Osteocyte (in vitro differentiated cells): ENCODE data around the gene DEAF1. TPM values are rescaled to one million over a fixed set of nuclear protein-coding genes. Genes with fewer than 3 reads are reported as not detected.

Experiments used
- DNase-seq: peaks from one replicate; pipeline ENCODE4 v3.0.0; 2021; ENCODE audit warnings: mixed read lengths; ENCODE audit not compliant: unreplicated experiment; ENCODE audit errors: extremely low spot score
- H3K27ac Mint-ChIP-seq: one replicate; pipeline ENCODE4 v1.8.0; 2021; ENCODE audit warnings: mild to moderate bottlenecking, mixed read lengths; ENCODE audit not compliant: unreplicated experiment
- H3K27me3 Mint-ChIP-seq: one replicate; pipeline ENCODE4 v1.8.0; 2021; ENCODE audit warnings: mixed read lengths; ENCODE audit not compliant: unreplicated experiment
- H3K36me3 Mint-ChIP-seq: one replicate; pipeline ENCODE4 v1.8.0; 2021; ENCODE audit warnings: mixed read lengths; ENCODE audit not compliant: unreplicated experiment
- H3K4me1 Mint-ChIP-seq: one replicate; pipeline ENCODE4 v1.8.0; 2021; ENCODE audit warnings: mixed read lengths; ENCODE audit not compliant: unreplicated experiment
- H3K4me3 Mint-ChIP-seq: one replicate; pipeline ENCODE4 v1.8.0; 2021; ENCODE audit warnings: mild to moderate bottlenecking, moderate library complexity, mixed read lengths; ENCODE audit not compliant: unreplicated experiment
- H3K9me3 Mint-ChIP-seq: one replicate; pipeline ENCODE4 v1.8.0; 2021; ENCODE audit warnings: mixed read lengths; ENCODE audit not compliant: unreplicated experiment
- CTCF ChIP-seq: fragments of 200-600 bp; sonication (generic); IDR thresholded peaks from 2 replicates; pipeline ENCODE4 v1.5.0; 2021; ENCODE audit warnings: antibody characterized with exemption, mild to moderate bottlenecking, moderate library complexity
- total RNA-seq: library from RNA; stranded (reverse); gene quantifications from 2 replicates; pipeline ENCODE4 v1.2.1, GENCODE V29; 2021

The DEAF1 gene
- total RNA-seq, 1 donor from 2014 or later: 113 TPM

- DNase-seq: no peak
- no peak overlapping the region for H3K4me3 Mint-ChIP-seq
- peak overlapping the region; percentile 83 for H3K27ac Mint-ChIP-seq
- TF ChIP-seq CTCF: peak; percentile 73
- no peaks in the 10 kb centered on the region for H3K36me3 Mint-ChIP-seq
- no peaks in the 10 kb centered on the region for H3K9me3 Mint-ChIP-seq
- H3K4me1 Mint-ChIP-seq: peaks cover 29% of the 10 kb centered on the region
- no peaks in the 10 kb centered on the region for H3K27me3 Mint-ChIP-seq
These were observed 28.3 kb upstream of the DEAF1 start for GRCh38 chr11:723120-723883.

GRCh38 chr11:722346-722811, 27.4 kb upstream of the DEAF1 start:
- Mint-ChIP-seq H3K4me1 (peaks cover 28% of the 10 kb centered on the region), H3K27me3 (no peaks in the 10 kb centered on the region), H3K9me3 (no peaks in the 10 kb centered on the region), H3K27ac (no peak overlapping the region), H3K4me3 (no peak overlapping the region), H3K36me3 (no peaks in the 10 kb centered on the region)
- no peak for TF ChIP-seq CTCF
- DNase-seq: no peak

DNA sequence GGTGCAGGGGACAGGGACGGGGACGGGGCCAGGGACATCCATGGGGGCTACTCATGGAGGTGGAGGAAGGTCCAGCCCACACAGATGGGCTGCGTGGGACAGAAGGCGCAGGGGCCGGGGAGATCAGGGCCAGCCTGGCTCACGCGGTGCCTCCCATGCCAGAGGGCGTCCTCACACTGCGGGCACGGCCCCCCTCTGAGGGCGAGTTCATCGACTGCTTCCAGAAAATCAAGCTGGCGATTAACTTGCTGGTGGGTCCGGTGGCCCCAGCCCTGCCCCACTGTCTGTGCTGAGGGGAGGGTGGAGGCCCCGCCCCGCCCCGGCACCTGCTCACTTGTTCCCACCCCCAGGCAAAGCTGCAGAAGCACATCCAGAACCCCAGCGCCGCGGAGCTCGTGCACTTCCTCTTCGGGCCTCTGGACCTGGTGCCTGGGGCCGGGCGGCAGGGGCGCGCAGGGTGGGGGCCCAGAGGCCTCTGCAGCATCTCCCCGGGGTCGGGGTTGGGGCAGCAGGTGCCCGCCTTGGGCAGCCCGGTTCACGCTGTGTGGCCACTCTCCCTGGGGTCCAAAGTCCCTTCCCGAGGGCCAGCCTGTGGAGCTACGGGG, 26.8 kb upstream of the DEAF1 start:
- Mint-ChIP-seq H3K9me3 (no peaks in the 10 kb centered on the region), H3K27ac (no peak overlapping the region)
- TF ChIP-seq CTCF: no peak

DNA sequence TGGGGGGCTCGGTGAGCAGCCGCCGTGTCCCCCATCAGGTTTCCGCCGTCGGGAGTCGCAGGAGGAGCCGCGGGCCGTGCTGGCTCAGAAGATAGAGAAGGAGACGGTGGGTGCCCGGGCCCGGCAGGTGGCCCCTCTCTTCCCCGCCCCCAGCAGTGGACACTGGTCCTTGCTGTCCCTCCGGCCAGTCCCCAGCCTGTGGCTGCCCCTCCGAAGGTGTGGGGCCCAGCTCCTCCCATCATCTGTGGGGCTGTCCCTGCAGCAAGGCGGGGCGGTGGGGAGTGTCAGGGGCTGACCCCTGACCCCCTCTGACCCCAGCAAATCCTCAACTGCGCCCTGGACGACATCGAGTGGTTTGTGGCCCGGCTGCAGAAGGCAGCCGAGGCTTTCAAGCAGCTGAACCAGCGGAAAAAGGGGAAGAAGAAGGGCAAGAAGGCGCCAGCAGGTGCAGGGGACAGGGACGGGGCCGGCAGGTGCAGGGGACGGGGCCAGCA, 26.3 kb upstream of the DEAF1 start:
- DNase-seq: no peak
- Mint-ChIP-seq H3K9me3 (no peaks in the 10 kb centered on the region), H3K36me3 (no peaks in the 10 kb centered on the region), H3K4me3 (no peak overlapping the region), H3K4me1 (peaks cover 24% of the 10 kb centered on the region), H3K27ac (no peak overlapping the region), H3K27me3 (no peaks in the 10 kb centered on the region)
- no peak for TF ChIP-seq CTCF

More for the DNA sequence above, 26.8 kb upstream of the DEAF1 start:
- no peaks in the 10 kb centered on the region for H3K27me3 Mint-ChIP-seq
- DNase-seq: no peak
- H3K4me3 Mint-ChIP-seq: no peak overlapping the region
- no peaks in the 10 kb centered on the region for H3K36me3 Mint-ChIP-seq
- H3K4me1 Mint-ChIP-seq: peaks cover 25% of the 10 kb centered on the region

DNA sequence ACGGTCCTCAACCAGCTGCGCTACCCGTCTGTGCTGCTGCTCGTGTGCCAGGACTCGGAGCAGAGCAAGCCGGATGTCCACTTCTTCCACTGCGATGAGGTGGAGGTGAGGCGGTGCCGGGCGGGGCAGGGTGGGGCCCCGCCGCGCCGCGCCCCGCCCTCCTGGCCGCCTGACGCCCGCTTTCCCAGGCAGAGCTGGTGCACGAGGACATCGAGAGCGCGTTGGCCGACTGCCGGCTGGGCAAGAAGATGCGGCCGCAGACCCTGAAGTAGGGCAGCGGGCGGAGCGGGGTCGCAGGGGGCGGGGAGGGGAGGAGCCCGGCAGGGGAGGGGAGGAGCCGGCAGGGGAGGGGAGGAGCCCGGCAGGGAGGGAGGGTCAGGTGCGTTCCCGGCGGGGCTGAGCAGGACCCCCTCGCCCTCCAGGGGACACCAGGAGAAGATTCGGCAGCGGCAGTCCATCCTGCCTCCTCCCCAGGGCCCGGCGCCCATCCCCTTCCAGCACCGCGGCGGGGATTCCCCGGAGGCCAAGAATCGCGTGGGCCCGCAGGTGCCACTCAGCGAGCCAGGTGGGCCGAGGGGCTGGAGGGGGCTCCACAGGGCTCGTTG, 25.7 kb upstream of the DEAF1 start:
- no peaks in the 10 kb centered on the region for H3K9me3 Mint-ChIP-seq
- TF ChIP-seq CTCF: no peak
- peaks cover 26% of the 10 kb centered on the region for H3K4me1 Mint-ChIP-seq
- no peaks in the 10 kb centered on the region for H3K27me3 Mint-ChIP-seq
- no peak overlapping the region for H3K4me3 Mint-ChIP-seq
- H3K27ac Mint-ChIP-seq: no peak overlapping the region
- DNase-seq: no peak
- no peaks in the 10 kb centered on the region for H3K36me3 Mint-ChIP-seq
